ENCODE results near the gene CD22.
"Not testable (repeated sequence)": the region's sequence is repeated elsewhere in the genome, so short reads cannot be mapped to it uniquely, and the experiment has no call there.

Gene CD22

GRCh38 chr19:35328851-35329285 is at the start of gene CD22:
CD22 (plus strand) TSS chr19:35329187; CDS start chr19:35332041, 2,854 bp downstream.
- DNase-seq: no peak

DNA sequence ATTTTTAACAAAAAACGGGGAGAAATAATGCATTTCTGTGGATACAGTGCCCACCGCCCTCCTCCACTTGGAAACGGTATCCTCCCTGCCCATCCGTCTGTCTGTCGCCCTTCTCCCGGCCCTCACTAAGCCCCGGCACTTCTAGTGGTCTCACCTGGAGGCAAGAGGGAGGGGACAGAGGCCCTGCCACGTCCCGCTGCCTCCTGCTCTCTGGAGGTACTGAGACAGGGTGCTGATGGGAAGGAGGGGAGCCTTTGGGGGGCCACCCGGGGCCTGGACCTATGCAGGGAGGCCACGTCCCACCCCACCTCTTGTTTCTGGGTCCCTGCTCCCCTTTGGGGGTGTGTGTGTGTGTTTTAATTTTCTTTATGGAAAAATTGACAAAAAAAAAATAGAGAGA is 49.6 kb upstream of the CD22 start:
- DNase-seq: no peak

DNA sequence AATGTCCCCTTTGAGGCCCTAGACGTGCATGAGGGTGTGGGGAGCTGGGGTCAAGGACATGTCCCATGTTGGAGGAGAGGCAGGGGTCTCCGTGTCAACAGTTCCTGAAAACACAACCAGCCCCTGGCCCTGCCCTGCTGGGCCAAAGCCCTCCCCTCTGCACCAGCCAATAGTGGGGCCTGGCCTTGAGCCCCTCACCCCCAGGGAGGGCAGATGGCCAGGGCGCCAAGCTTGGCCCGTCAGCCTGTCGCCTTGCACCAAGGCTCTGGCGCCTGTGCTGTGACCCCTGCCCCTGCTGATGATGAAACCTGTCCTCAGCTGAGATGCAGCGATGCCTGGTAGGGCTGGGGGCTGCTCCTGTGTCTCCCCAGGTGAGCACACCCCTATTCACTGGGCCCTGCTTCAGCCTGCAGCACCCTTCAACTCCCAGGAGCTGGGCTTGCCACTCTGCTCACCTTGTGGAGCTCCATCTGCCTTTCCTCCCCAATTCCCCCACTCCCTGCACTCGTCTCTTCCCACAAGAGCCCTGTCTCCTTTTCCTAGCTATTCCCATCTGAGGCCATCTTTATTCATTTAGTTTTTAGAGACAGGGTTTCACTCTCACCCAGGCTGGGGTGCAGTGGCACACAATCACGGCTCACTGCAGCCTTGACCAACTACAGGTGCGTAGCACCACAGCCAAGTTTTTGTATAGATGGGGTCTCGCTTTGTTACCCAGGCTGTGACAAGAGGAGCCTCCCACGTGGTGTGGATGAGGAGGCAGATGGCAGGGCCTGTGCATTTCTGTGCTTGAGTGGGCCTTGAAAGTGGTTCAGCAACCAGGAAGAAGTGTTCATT is 48.8 kb upstream of the CD22 start:
- DNase-seq: no peak

DNA sequence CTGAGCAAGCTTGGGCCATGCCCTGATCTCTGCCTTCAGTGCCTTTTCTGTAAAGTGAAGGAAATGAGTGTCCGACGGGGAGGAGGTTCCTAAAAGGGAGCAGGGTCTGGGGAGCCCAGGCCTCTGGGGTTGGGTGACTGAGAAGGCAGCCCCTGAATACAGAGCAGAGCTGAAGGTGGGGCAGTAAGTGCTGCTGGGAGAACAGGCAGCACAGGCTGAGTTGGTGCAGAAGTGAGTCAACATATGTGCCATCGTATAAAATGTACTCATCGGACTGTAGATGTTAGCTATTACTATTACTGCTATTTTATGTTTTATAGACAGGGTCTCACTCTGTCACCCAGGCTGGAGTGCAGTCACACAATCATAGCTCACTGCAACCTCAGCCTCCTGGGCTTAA is 47.7 kb upstream of the CD22 start:
- DNase-seq: no peak

- DNase-seq: no peak
Measured at GRCh38 chr19:35284153-35285094, 44.6 kb upstream of the CD22 start.

- DNase-seq: no peak
Measured at GRCh38 chr19:35285095-35285449, 43.9 kb upstream of the CD22 start.

GRCh38 chr19:35285465-35285864 is 43.5 kb upstream of the CD22 start:
- not testable (repeated sequence) for DNase-seq

DNA sequence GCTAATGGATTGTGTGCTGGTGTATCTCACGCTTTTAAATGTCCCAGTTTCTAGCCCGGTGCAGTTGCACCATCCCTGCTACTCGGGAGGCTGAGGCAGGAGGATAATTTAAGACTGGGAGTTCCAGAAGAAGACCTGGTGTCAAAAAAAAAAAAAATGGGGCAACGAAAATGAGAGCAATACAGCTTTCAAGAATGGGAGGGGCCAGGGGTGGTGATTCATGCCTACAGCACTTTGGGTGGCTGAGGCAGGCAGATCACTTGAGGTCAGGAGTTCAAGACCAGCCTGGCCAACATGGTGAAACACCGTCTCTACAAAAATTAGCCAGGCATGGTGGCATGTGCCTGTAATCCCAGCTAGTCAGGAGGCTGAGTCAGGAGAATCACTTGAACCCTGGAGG is 42.9 kb upstream of the CD22 start:
- not testable (repeated sequence) for DNase-seq

DNA sequence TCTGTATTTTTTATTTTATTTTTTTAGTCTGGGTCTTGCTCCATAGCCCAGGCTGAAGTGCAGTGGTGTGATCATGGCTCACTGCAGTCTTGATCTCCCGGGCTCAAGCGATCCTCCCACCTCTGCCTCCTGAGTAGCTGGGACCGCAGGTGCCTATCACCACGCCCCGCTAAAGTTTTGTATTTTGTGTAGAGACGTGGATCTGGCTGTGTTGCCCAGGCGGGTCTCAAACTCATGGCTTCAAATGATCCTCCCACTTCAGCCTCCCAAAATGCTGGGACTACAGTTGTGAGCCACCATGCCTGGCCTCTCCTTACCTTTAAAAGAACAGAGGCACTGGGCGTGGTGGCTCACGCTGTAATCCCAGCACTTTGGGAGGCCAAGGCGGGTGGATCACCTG is 41.3 kb upstream of the CD22 start:
- DNase-seq: no peak

DNA sequence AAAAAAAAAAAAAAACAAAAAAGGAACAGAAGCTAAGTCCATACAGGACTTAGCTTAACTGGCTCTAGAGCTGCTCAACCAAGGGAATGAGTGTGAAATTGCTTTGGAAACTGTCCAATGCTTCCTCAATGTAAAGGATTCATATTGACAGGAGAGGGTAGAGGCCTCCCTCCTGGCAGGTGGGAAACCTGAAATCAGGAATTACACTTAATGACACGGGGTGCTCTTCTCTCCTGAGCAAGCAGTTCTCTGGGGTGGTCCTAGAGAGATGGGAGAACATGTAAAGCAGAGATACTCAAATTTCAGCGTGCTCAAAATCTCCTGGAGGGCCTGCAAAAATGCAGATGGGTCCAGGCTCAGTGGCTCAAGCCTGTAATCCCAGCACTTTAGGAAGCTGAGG is 40.7 kb upstream of the CD22 start:
- no peak for DNase-seq

GRCh38 chr19:35288906-35289305 is 40.1 kb upstream of the CD22 start:
- no peak for DNase-seq

DNA sequence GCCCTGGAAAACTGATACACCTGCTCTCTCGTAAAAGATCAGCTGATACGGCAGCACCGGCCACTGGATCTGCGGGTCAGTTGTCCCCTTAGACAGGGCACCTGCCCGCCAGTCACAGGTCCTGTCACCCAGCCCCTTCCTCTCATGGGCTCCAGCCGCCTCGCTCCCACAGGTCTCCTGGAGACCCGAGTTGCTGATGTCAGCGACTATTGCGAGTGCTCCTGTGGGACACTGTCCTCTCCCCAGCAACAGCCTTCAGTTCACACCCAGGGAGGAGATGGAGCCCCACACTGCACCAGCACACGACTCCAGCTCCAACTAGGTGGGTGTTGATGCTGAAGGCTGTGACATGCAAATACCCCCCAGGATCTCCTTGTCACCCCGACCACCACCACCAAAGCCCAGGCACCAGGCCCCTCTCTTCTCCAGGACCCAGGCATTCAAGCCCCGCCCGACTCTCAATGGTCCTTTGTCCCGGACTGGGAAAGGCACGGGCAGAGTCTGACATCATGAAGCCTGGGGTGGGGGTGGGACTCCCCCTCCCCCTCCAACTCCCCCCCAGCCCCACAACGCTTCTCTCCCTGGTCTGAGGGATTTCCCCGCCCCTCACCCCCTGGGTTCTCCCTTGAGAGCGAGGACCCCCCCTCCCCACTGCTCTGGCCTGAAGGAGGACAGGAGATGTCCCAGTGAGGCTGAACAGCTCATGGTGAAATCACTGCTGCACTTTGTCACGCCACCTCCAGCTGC is 38.4 kb upstream of the CD22 start:
- DNase-seq: no peak

- no peak for DNase-seq
Measured at GRCh38 chr19:35291259-35291658, 37.7 kb upstream of the CD22 start.

GRCh38 chr19:35291916-35292315 is 37.1 kb upstream of the CD22 start, which contains the start of gene MAG:
MAG (plus strand) TSS chr19:35292161; CDS start chr19:35295409, 3,248 bp downstream.
- no peak for DNase-seq

DNA sequence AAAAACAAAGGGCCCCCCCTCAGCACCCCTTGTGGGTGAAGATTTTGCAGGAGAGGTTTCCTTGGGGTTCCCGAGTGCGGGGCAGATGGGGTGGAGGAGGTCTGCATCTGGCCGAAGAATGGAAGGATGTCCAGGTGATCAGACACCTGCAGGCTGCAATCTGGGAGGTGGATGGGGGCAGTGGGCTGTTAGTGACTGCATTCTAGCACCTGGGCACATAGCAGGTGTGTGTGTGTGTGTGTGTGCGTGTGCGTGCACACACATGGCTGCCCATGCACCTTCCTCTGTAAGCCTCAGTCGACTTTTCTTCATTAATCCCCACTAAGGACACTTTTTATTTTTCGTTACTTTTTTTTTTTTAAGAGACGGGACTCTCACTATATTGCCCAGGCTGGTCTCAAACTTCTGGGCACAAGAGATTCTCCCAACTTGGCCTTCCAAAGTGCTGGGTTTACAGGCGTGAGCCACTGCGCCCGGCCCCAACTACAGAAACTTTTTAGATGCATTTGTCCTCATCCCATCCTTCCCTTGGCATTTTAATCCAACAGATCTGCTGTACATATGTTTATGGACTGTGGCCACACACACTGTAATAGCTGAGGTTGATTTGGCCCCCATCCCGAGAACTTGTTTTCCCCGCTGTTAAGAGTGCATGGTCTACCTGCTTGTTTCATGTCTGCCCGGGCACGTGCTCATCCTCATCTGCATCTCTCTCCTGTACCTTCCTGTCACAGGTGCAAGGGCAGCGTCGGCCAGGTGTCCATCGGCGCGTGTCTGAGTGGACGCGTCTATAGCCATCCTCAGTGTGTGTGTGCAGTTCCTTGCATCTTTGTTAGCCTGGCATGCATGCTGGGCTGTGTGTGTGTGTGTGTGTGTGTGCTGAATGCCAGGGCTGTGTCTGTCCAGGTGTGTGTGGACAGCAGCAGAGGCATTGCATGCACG is 36.3 kb upstream of the CD22 start:
- DNase-seq: no peak

- no peak for DNase-seq
Measured at GRCh38 chr19:35293363-35293739, 35.6 kb upstream of the CD22 start.

- DNase-seq: no peak
Measured at GRCh38 chr19:35293808-35294207, 35.2 kb upstream of the CD22 start.

DNA sequence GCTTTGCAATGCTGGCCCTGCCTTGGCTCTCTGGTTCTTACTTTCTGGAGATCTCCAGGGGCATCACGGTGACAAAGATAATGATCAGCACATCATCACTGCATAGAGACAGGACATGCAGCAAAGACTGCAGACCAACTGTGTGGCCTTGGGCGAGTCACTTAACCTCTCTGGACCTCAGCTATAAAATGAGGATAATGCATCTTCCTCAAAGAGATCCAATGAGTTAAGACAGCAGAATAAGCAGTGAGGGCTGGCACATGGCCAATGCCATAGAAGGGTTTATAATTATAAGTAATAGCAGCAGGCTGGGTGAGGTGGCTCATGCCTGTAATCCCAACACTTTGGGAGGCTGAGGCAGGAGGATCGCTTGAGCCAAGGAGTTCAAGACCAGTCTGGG is 34.7 kb upstream of the CD22 start:
- DNase-seq: no peak

DNA sequence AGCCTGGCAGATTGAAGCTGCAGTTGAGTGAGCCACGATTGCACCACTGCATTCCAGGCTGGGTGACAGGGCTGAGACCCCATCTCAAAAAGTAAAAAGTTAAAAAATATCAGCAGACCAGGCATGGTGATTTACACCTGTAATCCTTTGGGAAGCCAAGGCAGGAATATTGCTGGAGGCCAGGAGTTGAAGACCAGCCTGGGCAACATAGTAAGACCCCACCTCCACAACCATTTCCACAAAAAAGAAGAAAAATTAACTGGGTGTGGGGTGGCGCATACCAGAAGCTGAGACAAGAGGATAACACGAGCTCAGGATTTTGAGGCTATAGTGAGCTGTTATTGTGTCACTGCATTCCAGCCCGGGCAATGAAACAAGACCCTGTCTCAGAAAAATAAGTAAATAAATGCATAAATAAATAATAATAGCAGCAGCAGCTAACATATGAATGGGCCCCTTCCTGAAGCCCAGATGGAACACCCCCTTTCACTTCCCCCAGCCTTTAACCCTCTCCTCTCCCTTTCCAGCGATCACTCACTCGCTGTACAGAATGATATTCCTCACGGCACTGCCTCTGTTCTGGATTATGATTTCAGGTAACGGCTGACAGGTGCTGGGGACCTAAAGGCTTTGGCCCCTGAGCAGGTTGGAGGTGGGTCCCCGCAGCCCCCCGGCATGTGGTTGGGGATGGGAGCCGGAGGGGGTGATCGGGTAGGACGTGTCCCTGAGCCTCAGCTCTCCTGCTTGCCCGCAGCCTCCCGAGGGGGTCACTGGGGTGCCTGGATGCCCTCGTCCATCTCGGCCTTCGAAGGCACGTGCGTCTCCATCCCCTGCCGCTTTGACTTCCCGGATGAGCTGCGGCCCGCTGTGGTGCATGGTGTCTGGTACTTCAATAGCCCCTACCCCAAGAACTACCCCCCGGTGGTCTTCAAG is 33.9 kb upstream of the CD22 start:
- DNase-seq: no peak

GRCh38 chr19:35295792-35296462 is 33.1 kb upstream of the CD22 start:
- no peak for DNase-seq
